Measurements from ENCODE around the gene STK32C.

DNA sequence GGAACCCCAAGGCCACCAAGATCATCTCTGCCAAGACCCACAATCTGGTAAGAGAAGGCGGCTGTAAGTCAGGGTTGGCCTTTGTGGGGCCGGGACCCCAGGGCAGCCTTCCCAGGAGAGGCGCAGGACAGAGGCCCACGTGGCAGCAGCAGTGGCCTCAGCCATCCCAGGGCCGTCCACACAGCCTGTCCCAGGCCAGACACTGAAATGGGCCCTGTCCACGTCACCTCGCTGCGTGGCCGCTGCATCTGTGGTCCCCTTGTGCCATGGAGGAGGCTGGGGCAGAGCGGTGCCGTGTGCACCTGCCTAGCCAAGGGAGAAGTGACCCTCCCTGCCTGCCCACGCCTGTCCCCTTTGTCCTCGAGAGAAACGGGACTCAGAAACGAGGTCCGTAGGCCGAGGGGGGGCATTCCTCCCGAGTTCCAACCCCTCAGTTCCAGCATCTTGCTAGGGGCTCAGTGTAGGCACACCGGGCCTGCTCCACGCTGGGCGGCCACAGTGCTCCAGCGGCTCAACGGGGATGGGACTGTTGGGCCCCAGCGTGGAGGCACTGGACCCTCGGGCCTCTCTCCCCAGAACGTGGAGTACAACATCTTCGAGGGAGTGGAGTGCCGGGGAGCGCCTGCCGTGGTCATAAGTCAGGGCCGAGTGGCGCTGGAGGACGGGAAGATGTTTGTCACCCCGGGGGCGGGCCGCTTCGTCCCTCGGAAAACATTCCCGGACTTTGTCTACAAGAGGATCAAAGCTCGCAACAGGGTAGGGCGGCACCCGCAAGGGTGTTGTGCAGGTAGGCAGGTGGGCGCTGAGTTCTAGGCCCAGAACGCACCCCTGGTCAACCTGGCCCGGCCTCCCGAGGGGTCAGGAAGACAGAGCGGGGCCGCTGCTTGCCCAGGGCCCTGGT, 105.4 kb downstream of the STK32C start:
- TF ChIP-seq, protein P1, sequence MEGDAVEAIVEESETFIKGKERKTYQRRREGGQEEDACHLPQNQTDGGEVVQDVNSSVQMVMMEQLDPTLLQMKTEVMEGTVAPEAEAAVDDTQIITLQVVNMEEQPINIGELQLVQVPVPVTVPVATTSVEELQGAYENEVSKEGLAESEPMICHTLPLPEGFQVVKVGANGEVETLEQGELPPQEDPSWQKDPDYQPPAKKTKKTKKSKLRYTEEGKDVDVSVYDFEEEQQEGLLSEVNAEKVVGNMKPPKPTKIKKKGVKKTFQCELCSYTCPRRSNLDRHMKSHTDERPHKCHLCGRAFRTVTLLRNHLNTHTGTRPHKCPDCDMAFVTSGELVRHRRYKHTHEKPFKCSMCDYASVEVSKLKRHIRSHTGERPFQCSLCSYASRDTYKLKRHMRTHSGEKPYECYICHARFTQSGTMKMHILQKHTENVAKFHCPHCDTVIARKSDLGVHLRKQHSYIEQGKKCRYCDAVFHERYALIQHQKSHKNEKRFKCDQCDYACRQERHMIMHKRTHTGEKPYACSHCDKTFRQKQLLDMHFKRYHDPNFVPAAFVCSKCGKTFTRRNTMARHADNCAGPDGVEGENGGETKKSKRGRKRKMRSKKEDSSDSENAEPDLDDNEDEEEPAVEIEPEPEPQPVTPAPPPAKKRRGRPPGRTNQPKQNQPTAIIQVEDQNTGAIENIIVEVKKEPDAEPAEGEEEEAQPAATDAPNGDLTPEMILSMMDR (IDR thresholded peaks at IDR 0.05) = no peak
- TF ChIP-seq POLR2A (IDR thresholded peaks at IDR 0.05) (no peak), POLR2AphosphoS5 (IDR thresholded peaks at IDR 0.05) (no peak)

Measured in breast epithelium (tissue), 3 donors.